ENCODE data around the gene HSDL1. TPM values are rescaled to one million over a fixed set of nuclear protein-coding genes. Genes with fewer than 3 reads are reported as not detected.

The HSDL1 gene
- total RNA-seq, 1 experiment from 2014 or later, result 13.3 TPM

- POLR2A ChIA-PET (ENCODE audit: unreplicated experiment), result no interaction called here
- ATAC-seq, result no peak
- H3K27ac ChIP-seq (ENCODE audit: low read length), result no peak overlapping the region
- CTCF ChIA-PET, result no interaction called here
- H3K9ac ChIP-seq (ENCODE audit: low read length), result no peak overlapping the region
- H3K4me2 ChIP-seq (ENCODE audit: low read length), result no peak overlapping the region
- H3K9me3 ChIP-seq (ENCODE audit: low read length), result no peaks in the 10 kb centered on the region
- H3K27me3 ChIP-seq (ENCODE audit: low read length), result peaks cover 22% of the 10 kb centered on the region
- H2AFZ ChIP-seq (ENCODE audit: low read length), result no peak overlapping the region
- no peaks in the 10 kb centered on the region for H3K36me3 ChIP-seq (ENCODE audit: low read depth, low read length)
- no peak overlapping the region for H3K4me3 ChIP-seq (ENCODE audit: low read length)
- no peaks in the 10 kb centered on the region for H3K4me1 ChIP-seq (ENCODE audit: insufficient read depth, low read length)
- no peaks in the 10 kb centered on the region for H4K20me1 ChIP-seq (ENCODE audit: low read length)
- TF ChIP-seq CTCF (conservative IDR thresholded peaks at IDR 0.05; ENCODE audit: low read depth, low read length) (no peak), EZH2phosphoT487 (IDR thresholded peaks at IDR 0.05; ENCODE audit: borderline replicate concordance, low read length) (no peak), EZH2 (IDR thresholded peaks at IDR 0.05; ENCODE audit: low read length, unreplicated experiment) (no peak)
- H3F3A ChIP-seq (ENCODE audit: low read length, unreplicated experiment), result no peaks in the 10 kb centered on the region
- intact Hi-C loops (cut with micrococcal nuclease), result no loop called here
- no peaks in the 10 kb centered on the region for H3K79me2 ChIP-seq (ENCODE audit: low read length)
- no peaks in the 10 kb centered on the region for H3K9me2 ChIP-seq (replicated peaks; ENCODE audit: low read length)
- no peak for DNase-seq
- no TSS peak for BruUV-seq (replicated peaks)
Measured at GRCh38 chr16:84161037-84161436, 16.1 kb upstream of the HSDL1 start.

GRCh38 chr16:84159800-84160199 lies 14.8 kb upstream of the HSDL1 start:
- POLR2A ChIA-PET (ENCODE audit: unreplicated experiment), result no interaction called here
- no TSS peak for BruUV-seq (replicated peaks)
- CTCF ChIA-PET, result no interaction called here

GRCh38 chr16:84159007-84159406 lies 14.0 kb upstream of the HSDL1 start:
- Histone ChIP-seq H3F3A (ENCODE audit: low read length, unreplicated experiment) (no peaks in the 10 kb centered on the region), H3K4me3 (ENCODE audit: low read length) (no peak overlapping the region), H2AFZ (ENCODE audit: low read length) (no peak overlapping the region), H3K36me3 (ENCODE audit: low read depth, low read length) (no peaks in the 10 kb centered on the region), H3K4me1 (ENCODE audit: insufficient read depth, low read length) (no peaks in the 10 kb centered on the region), H3K27ac (ENCODE audit: low read length) (no peak overlapping the region), H4K20me1 (ENCODE audit: low read length) (no peaks in the 10 kb centered on the region), H3K9ac (ENCODE audit: low read length) (no peak overlapping the region), H3K79me2 (ENCODE audit: low read length) (no peaks in the 10 kb centered on the region), H3K9me2 (replicated peaks; ENCODE audit: low read length) (no peaks in the 10 kb centered on the region), H3K27me3 (ENCODE audit: low read length) (peaks cover 5% of the 10 kb centered on the region), H3K4me2 (ENCODE audit: low read length) (no peak overlapping the region), H3K9me3 (ENCODE audit: low read length) (no peaks in the 10 kb centered on the region)
- ChIA-PET CTCF (no interaction called here), POLR2A (ENCODE audit: unreplicated experiment) (no interaction called here)
- DNase-seq (no peak), ATAC-seq (no peak)
- no TSS peak for BruUV-seq (replicated peaks)
- no peak for TF ChIP-seq CTCF (conservative IDR thresholded peaks at IDR 0.05; ENCODE audit: low read depth, low read length)
- TF ChIP-seq EZH2 (IDR thresholded peaks at IDR 0.05; ENCODE audit: low read length, unreplicated experiment), result no peak
- TF ChIP-seq EZH2phosphoT487 (IDR thresholded peaks at IDR 0.05; ENCODE audit: borderline replicate concordance, low read length), result no peak
- intact Hi-C loops (cut with micrococcal nuclease), result no loop called here

More at GRCh38 chr16:84159800-84160199, 14.8 kb upstream of the HSDL1 start:
- ATAC-seq (no peak), DNase-seq (no peak)
- Histone ChIP-seq H3K4me3 (ENCODE audit: low read length) (no peak overlapping the region), H3K36me3 (ENCODE audit: low read depth, low read length) (no peaks in the 10 kb centered on the region), H3K27me3 (ENCODE audit: low read length) (peaks cover 12% of the 10 kb centered on the region), H3K9me3 (ENCODE audit: low read length) (no peaks in the 10 kb centered on the region), H3F3A (ENCODE audit: low read length, unreplicated experiment) (no peaks in the 10 kb centered on the region), H4K20me1 (ENCODE audit: low read length) (no peaks in the 10 kb centered on the region), H2AFZ (ENCODE audit: low read length) (no peak overlapping the region), H3K79me2 (ENCODE audit: low read length) (no peaks in the 10 kb centered on the region), H3K4me1 (ENCODE audit: insufficient read depth, low read length) (no peaks in the 10 kb centered on the region), H3K9me2 (replicated peaks; ENCODE audit: low read length) (no peaks in the 10 kb centered on the region), H3K27ac (ENCODE audit: low read length) (no peak overlapping the region), H3K4me2 (ENCODE audit: low read length) (no peak overlapping the region), H3K9ac (ENCODE audit: low read length) (no peak overlapping the region)
- intact Hi-C loops (cut with micrococcal nuclease), result no loop called here
- TF ChIP-seq EZH2 (IDR thresholded peaks at IDR 0.05; ENCODE audit: low read length, unreplicated experiment), result no peak
- no peak for TF ChIP-seq EZH2phosphoT487 (IDR thresholded peaks at IDR 0.05; ENCODE audit: borderline replicate concordance, low read length)
- TF ChIP-seq CTCF (conservative IDR thresholded peaks at IDR 0.05; ENCODE audit: low read depth, low read length), result no peak

Measured in PC-3 (cell line).